H7 (cell line): ENCODE results near the gene THYN1. TPM values are rescaled to one million over a fixed set of nuclear protein-coding genes. Genes with fewer than 3 reads are reported as not detected.
"Not testable (repeated sequence)": the region's sequence is repeated elsewhere in the genome, so short reads cannot be mapped to it uniquely, and the experiment has no call there.

Experiments
- DNase-seq: peaks from one replicate; pipeline ENCODE4 v3.0.0; 2012
- H3K27me3 ChIP-seq: 2 replicates; pipeline ENCODE4 v1.6.0; 2011; ENCODE audit warnings: mild to moderate bottlenecking, low read length; ENCODE audit not compliant: control insufficient read depth, insufficient read depth
- H3K36me3 ChIP-seq: replicated peaks from 2 replicates; pipeline ENCODE4 v1.5.1; 2011; ENCODE audit warnings: low read length; ENCODE audit not compliant: control insufficient read depth, insufficient read depth
- H3K4me3 ChIP-seq: 2 replicates; pipeline ENCODE4 v1.5.1; 2011; ENCODE audit warnings: low read depth, mild to moderate bottlenecking, control low read depth, low read length, moderate library complexity; ENCODE audit not compliant: insufficient read depth
- total RNA-seq: library from RNA; depleted of rRNA; stranded (reverse); fragments of >200 nt; shearing (Covaris generic); gene quantifications from 2 replicates; pipeline ENCODE4 v1.2.3, GENCODE V29; 2014

The THYN1 gene
- total RNA-seq, 1 experiment from 2014 or later, result 117 TPM

DNA sequence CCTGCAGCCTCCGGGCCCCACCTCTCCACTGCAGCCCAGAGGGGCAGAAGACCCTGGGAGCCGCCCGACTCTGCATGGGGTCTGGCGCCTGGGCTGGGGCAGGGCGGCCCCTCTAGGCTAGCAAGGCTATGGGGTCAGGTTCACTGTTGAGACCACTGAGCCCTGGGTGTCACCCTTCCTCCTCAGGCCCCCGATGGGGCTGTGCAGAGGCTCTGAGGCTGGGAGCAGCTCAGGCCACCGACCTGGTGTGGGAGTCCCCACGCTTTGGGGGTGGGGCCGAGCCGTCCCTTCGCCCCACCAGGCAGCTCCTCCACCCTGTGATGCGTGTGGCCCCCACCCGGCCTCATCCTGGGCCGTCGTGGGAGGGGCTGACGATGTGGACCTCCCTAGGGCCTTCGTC, 28.5 kb upstream of the THYN1 start:
- not testable (repeated sequence) for H3K4me3 ChIP-seq, H3K36me3 ChIP-seq, DNase-seq, H3K27me3 ChIP-seq

DNA sequence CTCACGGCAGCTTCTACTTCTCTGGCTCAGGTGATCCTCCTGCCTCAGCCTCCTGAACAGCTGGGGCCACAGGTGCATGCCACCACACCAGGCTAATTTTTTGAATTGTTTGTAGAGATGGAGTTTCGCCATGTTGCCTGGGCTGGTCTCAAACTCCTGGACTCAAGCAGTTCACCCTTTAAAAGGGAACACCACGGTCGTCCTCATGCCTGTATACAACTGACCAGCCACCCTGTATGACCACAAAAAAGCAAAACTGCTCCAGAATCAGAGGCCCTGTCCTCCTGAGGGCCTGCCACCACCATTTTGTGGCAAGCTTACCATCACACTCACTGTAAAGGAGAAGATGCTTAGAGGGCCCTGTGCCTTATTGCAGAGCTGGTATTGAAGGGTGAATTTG, 25.2 kb upstream of the THYN1 start:
- Histone ChIP-seq H3K27me3 (peaks cover 4% of the 10 kb centered on the region; the same call in 1 of the 2 replicates), H3K36me3 (peaks cover 2% of the 10 kb centered on the region; the same call in 1 of the 2 replicates), H3K4me3 (no peak overlapping the region)
- no peak for DNase-seq

DNA sequence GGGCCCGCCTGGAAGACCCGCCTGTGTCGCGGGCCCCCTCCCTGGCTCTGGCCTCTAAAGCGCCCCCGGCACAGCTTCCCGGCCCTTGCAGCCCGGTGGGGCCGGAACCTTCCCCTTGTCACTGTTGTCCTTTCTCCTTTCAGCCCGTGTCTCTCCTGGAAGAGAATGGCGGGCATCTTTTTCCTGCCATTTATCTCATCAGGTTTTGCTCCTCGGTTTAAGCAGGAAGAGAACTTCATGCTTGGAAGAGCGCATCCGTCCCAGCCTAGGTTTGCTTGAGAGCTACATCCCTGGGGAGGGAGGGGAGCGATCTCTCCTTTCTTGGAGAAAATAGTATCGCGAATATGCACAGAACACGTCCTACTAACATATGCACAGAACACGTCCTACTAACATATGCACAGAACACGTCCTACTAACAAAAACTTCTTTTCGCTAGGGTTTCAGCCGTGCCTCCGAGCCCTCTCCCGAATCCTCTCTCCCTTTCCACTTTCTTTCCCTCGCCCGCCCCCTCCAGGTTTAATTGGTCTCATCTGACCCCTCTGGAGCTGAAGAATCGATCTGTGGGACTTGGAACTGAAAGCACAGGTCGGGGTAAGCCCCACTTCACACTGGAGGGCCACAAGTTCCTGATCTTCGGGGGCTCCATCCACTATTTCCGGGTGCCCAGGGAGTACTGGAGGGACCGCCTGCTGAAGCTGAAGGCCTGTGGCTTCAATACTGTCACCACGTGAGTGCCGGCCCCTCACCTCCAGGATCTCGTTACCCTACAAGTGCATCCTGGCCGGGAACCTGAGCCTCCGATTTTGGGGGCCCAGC, 24.2 kb upstream of the THYN1 start:
- Histone ChIP-seq H3K27me3 (peaks cover 4% of the 10 kb centered on the region; the same call in 1 of the 2 replicates), H3K4me3 (peak overlapping the region; percentile 84), H3K36me3 (no peaks in the 10 kb centered on the region)
- DNase-seq, result peak; percentile 76

DNA sequence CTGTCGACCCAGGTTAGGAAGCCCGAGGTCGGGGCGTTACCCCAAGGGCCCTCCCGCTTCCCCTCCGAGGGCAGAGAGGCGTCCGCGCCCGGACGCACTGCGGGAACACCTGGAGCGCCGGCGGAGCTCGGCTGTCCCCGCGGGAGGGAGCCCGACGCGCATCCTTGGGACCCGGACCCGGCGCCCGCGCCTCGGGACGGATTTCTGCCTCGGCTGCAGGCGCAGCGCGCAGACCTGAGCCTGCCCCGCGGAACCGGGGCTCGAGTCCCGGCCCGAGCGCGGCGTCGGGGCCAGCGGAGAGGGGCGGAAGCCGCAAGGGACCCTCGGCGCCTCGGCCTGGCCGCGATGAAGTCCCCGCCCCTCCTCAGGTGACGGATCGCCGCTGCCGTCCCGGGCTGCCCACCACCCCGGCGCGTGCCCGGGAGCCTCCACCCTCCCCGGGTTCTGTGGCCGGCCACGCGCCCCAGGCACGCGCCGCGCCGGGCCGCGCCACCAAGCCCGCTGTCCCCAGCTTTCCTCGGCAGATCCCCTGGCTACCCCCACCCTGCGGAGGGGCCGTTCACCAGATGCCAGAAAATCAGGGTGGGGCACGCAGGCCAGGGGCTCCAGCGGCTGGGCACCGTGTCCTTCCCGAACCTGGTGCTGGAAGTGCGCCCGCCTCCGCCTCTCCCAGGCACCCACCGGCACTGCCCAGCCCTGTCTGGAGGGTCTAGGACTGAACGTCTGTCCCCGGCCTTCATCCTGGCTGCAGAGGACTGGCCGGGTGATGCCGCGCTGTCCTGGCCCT, 23.4 kb upstream of the THYN1 start:
- Histone ChIP-seq H3K4me3 (peak overlapping the region; percentile 84), H3K36me3 (no peaks in the 10 kb centered on the region), H3K27me3 (peaks cover 4% of the 10 kb centered on the region; the same call in 1 of the 2 replicates)
- peak; percentile 92 for DNase-seq

DNA sequence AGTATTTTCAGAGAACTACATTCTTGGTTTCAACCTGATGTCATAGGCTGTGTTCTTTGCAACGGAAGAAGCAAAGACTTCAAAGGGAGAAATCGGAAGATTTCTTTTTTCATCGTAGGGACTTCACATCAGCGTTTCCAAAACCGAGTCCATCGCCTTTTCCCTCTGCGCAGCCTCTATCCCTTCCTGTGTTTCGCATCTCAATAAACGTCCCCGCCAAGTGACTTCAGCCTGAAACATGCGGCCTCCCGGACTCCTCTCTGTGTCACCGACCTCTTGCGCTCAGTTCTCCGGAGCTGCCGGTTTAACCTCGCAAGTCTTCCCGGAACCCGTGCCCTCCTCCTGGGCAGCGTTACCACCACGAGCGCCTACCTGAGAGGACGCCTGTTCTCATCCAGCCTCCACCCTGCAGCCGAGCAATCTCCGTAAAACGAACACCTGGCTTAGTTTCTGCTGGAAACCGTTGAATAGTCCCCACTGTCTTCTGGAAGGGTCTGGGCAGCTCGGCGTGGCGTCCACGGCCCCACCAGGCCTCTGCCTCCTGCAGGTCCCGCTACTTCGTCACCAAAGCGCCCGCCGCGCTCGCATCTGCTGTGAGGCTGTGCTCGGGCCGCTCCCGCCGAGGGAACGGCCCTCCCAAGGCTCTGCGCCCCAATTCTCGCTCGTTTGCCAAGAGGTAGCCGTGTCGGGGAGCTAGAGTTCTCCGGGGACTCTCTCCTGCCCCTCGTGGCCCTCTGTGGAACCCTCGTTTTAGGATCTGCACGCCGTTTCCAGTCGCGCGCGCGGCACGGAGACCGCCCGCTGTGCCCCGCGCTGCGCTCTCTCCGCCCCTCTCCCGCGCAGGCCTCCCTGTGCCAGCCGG, 22.6 kb upstream of the THYN1 start, which contains the start of gene GLB1L3:
Gene GLB1L3 (plus strand): TSS at position 846 of the 862 bp plus-strand sequence. CDS start 362 bp downstream, outside the sequence.
- Histone ChIP-seq H3K4me3 (peak within 1 kb of the TSS; percentile 84), H3K27me3 (peaks cover 4% of the 10 kb centered on the region; the same call in 1 of the 2 replicates), H3K36me3 (no peaks in the 10 kb centered on the region)
- DNase-seq, result peak; percentile 87

DNA sequence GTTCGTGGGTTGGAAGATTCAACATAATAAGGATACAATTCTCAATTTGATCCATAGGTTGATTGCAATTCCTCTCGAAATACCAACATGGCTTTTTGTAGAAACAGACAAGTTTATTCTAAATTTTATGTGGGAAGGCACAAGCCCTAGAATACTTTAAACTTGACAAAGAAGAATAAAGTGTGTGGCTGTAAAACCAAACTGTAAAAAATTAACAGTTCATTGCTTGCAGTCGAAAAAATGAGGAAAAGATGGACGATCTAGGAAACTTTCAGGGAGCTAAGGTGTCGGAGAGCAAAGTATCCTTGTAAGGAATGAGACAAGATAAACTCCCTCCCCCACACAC, 22.0 kb upstream of the THYN1 start:
- H3K27me3 ChIP-seq, result peaks cover 4% of the 10 kb centered on the region; the same call in 1 of the 2 replicates
- H3K36me3 ChIP-seq, result no peaks in the 10 kb centered on the region
- DNase-seq, result no peak
- peak overlapping the region; percentile 84 for H3K4me3 ChIP-seq

DNA sequence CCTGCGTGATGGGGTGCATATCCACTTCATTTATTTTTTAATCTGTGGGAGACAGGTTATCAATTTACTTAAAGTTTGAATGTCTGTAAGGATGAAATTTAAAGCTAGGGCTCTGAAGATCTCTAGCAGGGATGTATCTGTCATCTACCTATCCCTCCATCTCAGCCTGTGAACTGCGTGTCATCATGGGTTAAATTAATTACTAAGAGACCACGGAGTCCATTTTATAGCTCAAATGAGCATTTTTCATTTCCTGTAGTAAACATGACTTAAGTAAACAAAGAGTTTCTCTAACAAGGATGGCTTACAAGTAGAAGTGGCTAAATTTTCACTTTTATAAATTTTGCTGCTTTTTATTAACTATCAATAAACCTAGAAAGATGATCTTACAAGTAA, 20.2 kb upstream of the THYN1 start:
- DNase-seq, result no peak
- Histone ChIP-seq H3K4me3 (peak overlapping the region; percentile 84), H3K27me3 (peaks cover 4% of the 10 kb centered on the region; the same call in 1 of the 2 replicates), H3K36me3 (no peaks in the 10 kb centered on the region)

DNA sequence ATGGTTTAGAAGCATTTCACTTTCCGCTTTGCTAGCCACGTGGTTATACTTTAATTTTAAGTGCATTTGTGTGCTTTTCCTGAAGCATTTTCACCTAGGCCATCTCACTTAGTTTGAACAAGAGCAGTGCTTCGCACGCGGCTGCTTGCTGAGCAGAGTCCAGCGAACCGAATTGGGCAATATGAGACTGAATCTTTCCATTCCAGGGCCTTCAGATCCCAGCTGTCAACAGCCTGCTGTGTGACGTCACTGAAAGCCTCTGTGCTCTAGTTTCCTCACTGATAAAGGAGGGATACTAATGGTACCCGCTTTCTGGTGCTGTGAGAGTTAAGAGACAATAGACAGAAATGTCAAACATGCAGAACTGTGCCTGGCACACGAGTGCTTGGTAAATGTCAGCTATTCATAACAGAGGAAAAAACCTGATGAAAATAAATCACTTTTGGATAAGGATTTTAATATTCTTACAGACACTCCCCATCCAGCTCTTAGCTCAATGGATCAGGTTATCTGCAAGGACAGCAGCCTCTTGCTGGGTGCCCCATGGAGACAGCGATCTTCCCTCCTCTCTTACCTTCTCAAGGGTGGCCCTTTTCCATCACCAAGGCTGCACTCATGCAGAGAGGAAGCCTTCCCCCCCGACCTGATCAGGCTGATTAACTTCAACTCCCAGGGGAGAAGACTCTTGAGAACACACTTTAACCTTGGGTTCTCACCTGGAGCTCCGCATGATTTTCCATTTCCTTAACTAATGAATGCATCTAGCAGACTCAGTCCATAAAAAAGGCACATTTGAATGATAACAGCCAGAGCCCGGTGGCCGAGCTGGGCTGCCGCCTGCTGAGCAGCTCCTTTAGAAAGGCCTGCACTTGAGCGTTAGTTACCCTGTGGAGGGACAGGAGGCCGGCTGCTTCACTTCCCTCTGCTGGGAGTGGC, 19.5 kb upstream of the THYN1 start:
- peaks cover 4% of the 10 kb centered on the region; the same call in 1 of the 2 replicates for H3K27me3 ChIP-seq
- H3K36me3 ChIP-seq, result no peaks in the 10 kb centered on the region
- DNase-seq, result peak; percentile 86
- H3K4me3 ChIP-seq, result no peak overlapping the region; the same call in 1 of the 2 replicates

DNA sequence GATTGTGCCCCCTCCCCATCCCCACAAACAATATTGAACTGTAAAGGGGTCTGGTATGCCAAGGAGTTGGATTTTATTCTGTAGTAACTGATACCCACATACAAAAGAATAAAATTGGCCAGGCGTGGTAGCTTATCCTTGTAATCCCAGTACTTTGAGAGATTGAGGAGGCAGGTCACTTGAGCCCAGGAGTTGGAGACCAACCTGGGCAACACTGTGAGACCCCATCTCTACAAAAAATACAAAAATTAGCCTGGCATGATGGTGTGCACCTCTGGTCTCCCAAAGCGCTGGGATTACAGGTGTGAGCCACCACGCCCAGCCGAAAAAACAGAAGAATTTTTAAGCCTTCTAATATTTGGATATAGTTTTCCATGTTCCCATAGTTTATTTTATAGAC, 18.8 kb upstream of the THYN1 start:
- no peak for DNase-seq
- H3K4me3 ChIP-seq, result no peak overlapping the region
- no peaks in the 10 kb centered on the region for H3K36me3 ChIP-seq
- peaks cover 4% of the 10 kb centered on the region; the same call in 1 of the 2 replicates for H3K27me3 ChIP-seq

DNA sequence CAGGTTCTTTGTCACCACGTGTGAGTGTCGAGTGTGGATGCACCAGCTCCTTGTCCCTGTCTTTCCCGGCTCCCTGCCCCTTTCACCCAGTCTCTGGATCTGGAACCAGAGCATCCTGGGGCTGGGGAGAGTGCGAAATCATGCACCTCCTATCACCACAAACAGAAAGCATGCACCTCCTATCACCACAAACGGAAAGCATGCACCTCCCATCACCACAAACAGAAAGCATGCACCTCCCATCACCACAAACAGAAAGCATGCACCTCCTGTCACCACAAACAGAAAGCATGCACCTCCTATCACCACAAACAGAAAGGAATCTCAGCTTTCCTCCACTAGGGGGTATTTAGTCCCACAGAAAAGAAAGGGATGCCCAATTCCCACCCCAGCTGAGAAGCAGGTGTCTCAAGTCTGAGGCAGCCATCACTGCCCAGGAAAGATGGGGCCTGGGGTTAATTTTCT, 17.1 kb upstream of the THYN1 start:
- H3K36me3 ChIP-seq, result no peaks in the 10 kb centered on the region
- peak; percentile 76 for DNase-seq
- no peak overlapping the region for H3K4me3 ChIP-seq
- H3K27me3 ChIP-seq, result no peaks in the 10 kb centered on the region

DNA sequence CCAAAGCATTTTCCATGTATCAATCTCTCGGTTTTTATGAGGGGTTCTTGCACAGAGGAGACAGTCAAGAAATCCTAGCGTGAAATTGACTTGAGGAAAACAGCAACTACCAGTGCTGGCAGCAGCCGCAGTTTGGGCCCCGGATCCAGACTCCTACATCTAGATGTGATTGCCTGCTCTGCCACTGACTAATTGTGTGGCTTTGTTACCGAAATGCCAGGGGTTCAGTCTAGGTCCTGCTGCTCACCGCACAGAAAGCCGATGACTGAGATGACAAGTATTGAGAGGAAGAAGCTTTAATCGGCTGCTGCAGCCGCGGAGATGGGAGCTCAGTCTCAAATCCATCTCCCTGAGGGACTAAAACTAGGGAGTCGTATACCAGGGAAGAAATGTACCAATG, 14.8 kb upstream of the THYN1 start:
- DNase-seq, result no peak
- H3K36me3 ChIP-seq, result peaks cover under 1% of the 10 kb centered on the region
- no peaks in the 10 kb centered on the region for H3K27me3 ChIP-seq

DNA sequence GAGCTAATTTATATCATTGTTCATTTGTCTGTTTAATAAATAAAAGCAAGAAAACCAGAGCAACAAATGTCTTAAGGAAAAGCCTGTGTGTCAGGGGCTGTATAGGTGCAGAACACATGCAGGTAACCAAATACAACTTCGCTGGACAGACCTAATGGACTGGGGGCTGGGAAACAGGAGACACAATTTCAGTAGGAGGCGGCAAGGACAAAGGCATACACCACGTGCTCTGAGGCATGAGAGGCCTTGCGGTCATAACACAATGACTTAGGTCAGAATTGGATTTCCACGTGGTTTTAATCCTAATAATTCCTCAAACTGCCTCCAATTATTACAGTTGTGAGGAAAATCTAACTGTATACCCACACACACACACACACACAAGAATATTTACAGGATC, 14.3 kb upstream of the THYN1 start:
- Histone ChIP-seq H3K4me3 (no peak overlapping the region), H3K36me3 (peaks cover 4% of the 10 kb centered on the region), H3K27me3 (no peaks in the 10 kb centered on the region)
- no peak for DNase-seq

More for the DNA sequence above, 14.8 kb upstream of the THYN1 start:
- no peak overlapping the region for H3K4me3 ChIP-seq

DNA sequence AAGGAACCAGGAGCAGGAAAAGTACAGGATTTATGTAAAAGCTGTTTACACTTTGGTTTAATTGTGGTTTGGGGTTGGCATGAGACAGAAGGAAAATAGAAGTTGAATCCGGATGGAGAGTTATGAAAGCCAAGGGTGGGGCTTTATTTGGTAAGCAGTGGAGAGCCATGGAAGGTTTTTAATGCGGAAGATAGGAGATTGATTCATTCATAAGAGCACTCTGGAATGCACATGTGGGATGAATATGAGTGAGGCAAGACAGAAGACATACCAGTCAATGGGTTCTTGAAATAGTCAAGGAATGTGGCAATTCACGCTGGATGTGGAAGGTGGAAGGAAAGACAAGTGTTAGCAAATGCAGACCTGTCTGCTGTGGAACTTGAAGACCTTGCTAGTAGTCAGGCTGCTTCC, 13.7 kb upstream of the THYN1 start:
- peaks cover 4% of the 10 kb centered on the region for H3K36me3 ChIP-seq
- no peaks in the 10 kb centered on the region for H3K27me3 ChIP-seq
- no peak overlapping the region for H3K4me3 ChIP-seq
- DNase-seq, result no peak
